Measurements from ENCODE around the gene MLST8. TPM values are rescaled to one million over a fixed set of nuclear protein-coding genes. Genes with fewer than 3 reads are reported as not detected.

The MLST8 gene
- total and polyA plus RNA-seq, 9 donors = 7.4 to 56.2 (median 28.4) TPM

GRCh38 chr16:2166263-2167067, 38.8 kb upstream of the MLST8 start:
- WGBS, 3 donors = 83 to 87% (median 83%) methylated on average over 17 of the region's 17 CpGs
- no peak for TF ChIP-seq EP300 (IDR thresholded peaks at IDR 0.05)
- no peak for TF ChIP-seq CTCF (IDR thresholded peaks at IDR 0.05)
- TF ChIP-seq POLR2A (IDR thresholded peaks at IDR 0.05) = no peak
- DNase-seq = no peak
- H3K4me3 ChIP-seq = no peak overlapping the region
- H3K36me3 ChIP-seq = no peaks in the 10 kb centered on the region
- no peaks in the 10 kb centered on the region for H3K4me1 ChIP-seq (ENCODE audit: insufficient read depth)
- H3K27ac ChIP-seq = no peak overlapping the region
- no peaks in the 10 kb centered on the region for H3K9me3 ChIP-seq
- intact Hi-C loops (cut with DNase I) = no loop called here
- H3K27me3 ChIP-seq = no peaks in the 10 kb centered on the region

DNA sequence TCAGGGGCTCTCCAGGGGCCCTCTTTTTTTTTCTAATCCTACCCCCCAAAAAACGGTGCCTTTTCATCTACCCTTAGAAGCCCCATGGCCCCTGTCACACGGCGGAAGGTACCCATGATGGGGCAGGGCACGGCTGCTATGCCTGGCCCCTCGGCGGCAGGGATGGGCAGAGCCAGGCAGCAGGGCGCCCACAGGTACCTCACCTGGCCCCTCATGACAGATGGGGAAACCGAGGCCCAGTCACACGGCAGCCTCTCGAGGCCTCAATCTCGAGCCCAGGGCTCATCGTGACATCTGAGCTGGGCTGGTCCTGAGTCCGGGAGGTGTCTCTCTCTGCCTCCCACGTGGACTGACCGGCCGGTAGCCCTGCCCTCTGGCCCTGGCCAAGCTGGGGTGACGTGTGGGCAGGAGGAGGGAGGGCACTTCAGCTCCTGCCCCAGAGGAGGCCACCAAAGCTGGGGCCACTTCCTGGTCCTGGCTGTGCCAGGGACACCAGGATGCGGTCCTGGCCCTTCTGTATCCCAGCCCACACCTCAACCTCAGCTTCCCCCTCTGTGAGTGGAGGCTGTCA, 38.1 kb upstream of the MLST8 start:
- no peaks in the 10 kb centered on the region for H3K9me3 ChIP-seq
- DNase-seq = no peak
- WGBS, 3 donors = 81 to 84% (median 83%) methylated on average over 18 of the region's 18 CpGs
- H3K27ac ChIP-seq = no peak overlapping the region
- H3K4me1 ChIP-seq (ENCODE audit: insufficient read depth) = no peaks in the 10 kb centered on the region
- TF ChIP-seq POLR2A (IDR thresholded peaks at IDR 0.05) (no peak), EP300 (IDR thresholded peaks at IDR 0.05) (no peak), CTCF (IDR thresholded peaks at IDR 0.05) (no peak)
- no peaks in the 10 kb centered on the region for H3K36me3 ChIP-seq
- H3K27me3 ChIP-seq = no peaks in the 10 kb centered on the region
- no peak overlapping the region for H3K4me3 ChIP-seq
- intact Hi-C loops (cut with DNase I) = no loop called here

- no peaks in the 10 kb centered on the region for H3K36me3 ChIP-seq
- intact Hi-C loops (cut with DNase I) = no loop called here
- no peak for DNase-seq
- H3K27me3 ChIP-seq = no peaks in the 10 kb centered on the region
- TF ChIP-seq POLR2A (IDR thresholded peaks at IDR 0.05) (no peak), CTCF (IDR thresholded peaks at IDR 0.05) (no peak), EP300 (IDR thresholded peaks at IDR 0.05) (no peak)
- no peaks in the 10 kb centered on the region for H3K4me1 ChIP-seq (ENCODE audit: insufficient read depth)
- WGBS, 3 donors = 79 to 90% (median 86%) methylated on average over 14 to 18 of the region's 18 CpGs
- H3K9me3 ChIP-seq = no peaks in the 10 kb centered on the region
- H3K4me3 ChIP-seq = no peak overlapping the region
- H3K27ac ChIP-seq = no peak overlapping the region
Measured at GRCh38 chr16:2170080-2170479, 35.2 kb upstream of the MLST8 start.

- H3K4me1 ChIP-seq (ENCODE audit: insufficient read depth) = no peaks in the 10 kb centered on the region
- no peak for TF ChIP-seq CTCF (IDR thresholded peaks at IDR 0.05)
- no peak for TF ChIP-seq EP300 (IDR thresholded peaks at IDR 0.05)
- TF ChIP-seq POLR2A (IDR thresholded peaks at IDR 0.05) = no peak
- no peak overlapping the region for H3K4me3 ChIP-seq
- no peaks in the 10 kb centered on the region for H3K9me3 ChIP-seq
- H3K36me3 ChIP-seq = no peaks in the 10 kb centered on the region
- intact Hi-C loops (cut with DNase I) = no loop called here
- H3K27ac ChIP-seq = no peak overlapping the region
- 82 to 86% (median 84%) methylated on average over 42 to 47 of the region's 47 CpGs for WGBS, 3 donors
- H3K27me3 ChIP-seq = no peaks in the 10 kb centered on the region
- DNase-seq = no peak
Measured at GRCh38 chr16:2170587-2171435, 34.4 kb upstream of the MLST8 start.

Measured in ovary (tissue), 9 donors.